Colonic mucosa (tissue), 4 donors: ENCODE measurements around the gene PDE10A. TPM values are rescaled to one million over a fixed set of nuclear protein-coding genes. Genes with fewer than 3 reads are reported as not detected.

ENCODE experiments used
- DNase-seq: peaks from one replicate; pipeline ENCODE4 v3.0.0-alpha.2; 2020
- H3K27ac ChIP-seq: fragments of 200-600 bp; one replicate; pipeline ENCODE4 v1.8.0; 2021
- H3K27me3 ChIP-seq: fragments of 200-600 bp; one replicate; pipeline ENCODE4 v1.8.0; 2021
- H3K36me3 ChIP-seq: fragments of 200-600 bp; one replicate; pipeline ENCODE4 v1.8.0; 2021
- H3K4me1 ChIP-seq: fragments of 200-600 bp; one replicate; pipeline ENCODE4 v1.8.0; 2021; ENCODE audit warnings: mild to moderate bottlenecking
- H3K4me3 ChIP-seq: fragments of 200-600 bp; one replicate; pipeline ENCODE4 v1.8.0; 2021
- H3K9ac ChIP-seq, 2 donors: one replicate each; pipeline ENCODE4 v1.7.0; 2013; ENCODE audit warnings: control low read depth in 2 of 2, low read depth in 2 of 2, low read length in 2 of 2
- H3K9me3 ChIP-seq: fragments of 200-600 bp; one replicate; pipeline ENCODE4 v1.8.0; 2021
- intact Hi-C: fragments of 100-400 bp; cut with DNase I; formaldehyde crosslinking; loops from one replicate; pipeline ENCODE4 v1.14.1; 2022
- total RNA-seq, 2 donors: library from RNA; stranded (reverse); fragmentation: NEBNext Ultra II Directional in 1 of 2; extraction: Animal tissue kit (Norgen Biotek cat#: 25700) in 1 of 2; gene quantifications; one replicate each; pipeline ENCODE4 v1.2.1, GENCODE V29; 2021
- TF ChIP-seq, protein P1 (sequence below): fragments of 200-600 bp; IDR thresholded peaks from one replicate; pipeline ENCODE4 v1.8.0; 2022; ENCODE audit warnings: antibody characterized with exemption, mild to moderate bottlenecking
- donor health status: healthy.
- donor health status: DM: no; HTN: no; CAD: no.
- donor health status: DM: no; HTN: no; CAD: no.

PDE10A gene
- total RNA-seq, 2 donors from 2014 or later: 0.37 to 3.4 TPM

DNA sequence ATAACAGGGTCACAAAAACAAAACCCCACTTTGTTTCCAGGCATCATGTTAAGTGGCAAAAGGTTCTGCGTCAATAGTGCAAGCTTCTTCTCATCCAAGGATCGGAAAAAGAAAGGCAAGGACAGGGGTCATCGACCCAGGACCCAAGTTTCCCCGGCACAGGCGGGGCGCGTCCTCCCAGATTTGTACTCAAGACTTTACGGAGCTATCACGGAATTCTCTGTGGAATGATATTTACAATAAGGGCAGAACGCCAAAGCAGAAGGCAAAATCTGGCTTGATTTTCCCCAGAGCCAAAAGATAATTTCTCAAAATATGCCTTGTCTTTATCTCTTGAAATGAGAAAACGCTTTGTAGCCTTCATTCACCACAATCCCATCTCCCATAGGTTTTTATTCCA, 25.5 kb downstream of the PDE10A start:
- intact Hi-C loops: no loop called here
- no peaks in the 10 kb centered on the region for H3K9me3 ChIP-seq
- no peaks in the 10 kb centered on the region for H3K4me1 ChIP-seq
- no peak overlapping the region for H3K4me3 ChIP-seq
- H3K9ac ChIP-seq: no peak overlapping the region
- no peak for DNase-seq
- H3K27ac ChIP-seq: no peak overlapping the region
- TF ChIP-seq, protein P1, sequence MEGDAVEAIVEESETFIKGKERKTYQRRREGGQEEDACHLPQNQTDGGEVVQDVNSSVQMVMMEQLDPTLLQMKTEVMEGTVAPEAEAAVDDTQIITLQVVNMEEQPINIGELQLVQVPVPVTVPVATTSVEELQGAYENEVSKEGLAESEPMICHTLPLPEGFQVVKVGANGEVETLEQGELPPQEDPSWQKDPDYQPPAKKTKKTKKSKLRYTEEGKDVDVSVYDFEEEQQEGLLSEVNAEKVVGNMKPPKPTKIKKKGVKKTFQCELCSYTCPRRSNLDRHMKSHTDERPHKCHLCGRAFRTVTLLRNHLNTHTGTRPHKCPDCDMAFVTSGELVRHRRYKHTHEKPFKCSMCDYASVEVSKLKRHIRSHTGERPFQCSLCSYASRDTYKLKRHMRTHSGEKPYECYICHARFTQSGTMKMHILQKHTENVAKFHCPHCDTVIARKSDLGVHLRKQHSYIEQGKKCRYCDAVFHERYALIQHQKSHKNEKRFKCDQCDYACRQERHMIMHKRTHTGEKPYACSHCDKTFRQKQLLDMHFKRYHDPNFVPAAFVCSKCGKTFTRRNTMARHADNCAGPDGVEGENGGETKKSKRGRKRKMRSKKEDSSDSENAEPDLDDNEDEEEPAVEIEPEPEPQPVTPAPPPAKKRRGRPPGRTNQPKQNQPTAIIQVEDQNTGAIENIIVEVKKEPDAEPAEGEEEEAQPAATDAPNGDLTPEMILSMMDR: no peak
- H3K36me3 ChIP-seq: no peaks in the 10 kb centered on the region
- H3K27me3 ChIP-seq: no peaks in the 10 kb centered on the region

DNA sequence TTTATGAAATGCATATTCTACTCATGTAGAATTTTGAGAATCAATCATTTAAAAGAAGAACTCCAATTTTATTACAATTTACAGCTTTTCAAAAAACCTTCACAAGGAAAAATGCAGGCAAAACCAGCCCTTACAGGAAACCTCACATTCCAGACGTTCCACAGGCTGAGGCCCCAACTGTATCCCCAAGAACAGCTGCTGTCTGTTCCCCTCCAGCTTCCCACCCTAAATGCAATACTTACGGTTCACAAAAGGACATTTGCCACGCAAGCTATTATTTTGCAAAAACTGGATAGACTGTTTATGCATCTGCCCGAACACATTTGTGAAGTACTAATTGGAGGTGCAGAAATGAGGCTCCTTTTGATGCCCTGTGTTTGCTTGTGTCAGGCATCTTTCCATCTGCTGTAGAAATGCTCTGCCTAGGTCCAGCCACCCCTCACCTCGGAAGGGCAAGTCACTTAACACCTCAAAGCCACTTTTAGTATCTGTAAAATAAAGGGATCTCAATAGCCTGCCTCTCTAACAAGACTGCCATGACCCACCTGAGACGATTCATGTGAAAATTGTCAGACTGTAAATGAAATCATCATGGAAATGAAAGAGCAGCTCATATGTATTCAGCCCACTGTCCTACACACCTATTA, 26.5 kb downstream of the PDE10A start:
- intact Hi-C loops: no loop called here
- DNase-seq: no peak

DNA sequence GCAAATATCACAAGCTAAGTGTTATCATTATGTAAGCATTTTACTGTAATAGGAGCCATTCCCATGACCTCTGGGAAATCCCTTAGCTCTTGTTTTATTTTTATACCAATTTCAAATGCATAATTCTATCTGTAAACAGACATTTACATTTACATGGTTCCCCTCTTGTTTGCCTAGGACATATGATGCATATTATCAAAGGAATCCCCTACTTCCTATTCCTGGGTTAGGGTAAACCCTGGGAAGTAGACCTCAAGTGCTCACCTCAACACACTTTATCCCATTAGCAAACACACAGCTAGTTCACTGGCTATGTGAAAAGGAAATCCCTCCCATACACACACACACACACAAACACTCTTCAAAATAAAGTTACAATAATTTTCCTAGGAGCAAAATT, 27.1 kb downstream of the PDE10A start:
- H3K9me3 ChIP-seq: no peaks in the 10 kb centered on the region
- TF ChIP-seq, protein P1: no peak
- DNase-seq: no peak
- no peak overlapping the region for H3K9ac ChIP-seq
- no peaks in the 10 kb centered on the region for H3K27me3 ChIP-seq
- intact Hi-C loops: no loop called here
- no peaks in the 10 kb centered on the region for H3K4me1 ChIP-seq
- no peak overlapping the region for H3K27ac ChIP-seq
- no peaks in the 10 kb centered on the region for H3K36me3 ChIP-seq
- H3K4me3 ChIP-seq: no peak overlapping the region

More for the DNA sequence above, 26.5 kb downstream of the PDE10A start:
- Histone ChIP-seq H3K4me1 (no peaks in the 10 kb centered on the region), H3K36me3 (no peaks in the 10 kb centered on the region), H3K27me3 (no peaks in the 10 kb centered on the region), H3K9me3 (no peaks in the 10 kb centered on the region), H3K4me3 (no peak overlapping the region), H3K27ac (no peak overlapping the region), H3K9ac (no peak overlapping the region)
- TF ChIP-seq, protein P1: no peak

DNA sequence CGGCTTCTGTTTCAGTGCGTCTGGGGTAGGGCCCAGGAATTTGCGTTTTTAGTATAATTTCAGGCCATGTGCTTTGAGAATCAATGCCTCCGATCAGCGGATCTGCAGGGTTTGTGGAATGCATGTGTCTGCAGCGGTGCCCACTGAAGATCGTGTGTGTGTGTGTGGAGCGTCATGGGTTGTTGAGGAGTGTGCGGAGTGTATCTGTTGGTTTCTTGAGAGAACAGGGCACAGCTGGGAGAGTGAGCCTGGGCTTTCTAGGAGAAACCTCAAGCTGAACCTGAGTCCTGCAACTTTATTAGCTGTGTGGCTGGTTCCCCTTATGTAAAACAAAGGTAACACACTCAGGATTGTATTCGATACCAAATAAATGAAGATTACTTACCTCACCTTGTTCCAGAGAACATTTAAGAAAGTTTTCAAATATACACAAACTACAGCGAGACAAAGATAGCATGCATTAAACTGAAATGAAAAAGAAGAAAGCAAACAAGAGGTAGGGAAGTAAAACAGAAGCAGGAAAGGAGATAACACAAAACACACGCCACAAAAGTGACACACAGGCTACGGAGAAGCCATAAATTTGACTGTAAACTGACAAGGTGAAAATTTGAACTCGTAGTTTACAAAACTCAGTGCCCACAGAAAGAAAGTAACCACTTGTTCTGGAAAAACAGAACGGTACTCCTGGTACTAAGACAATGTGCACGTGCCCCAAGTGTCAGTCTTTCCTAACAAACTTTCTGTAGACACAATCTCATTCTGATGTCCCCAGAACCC, 28.8 kb downstream of the PDE10A start:
- intact Hi-C loops: no loop called here
- TF ChIP-seq, protein P1: no peak
- H3K9ac ChIP-seq: no peak overlapping the region
- no peak overlapping the region for H3K27ac ChIP-seq
- no peaks in the 10 kb centered on the region for H3K9me3 ChIP-seq
- H3K4me1 ChIP-seq: no peaks in the 10 kb centered on the region
- DNase-seq: no peak
- H3K36me3 ChIP-seq: no peaks in the 10 kb centered on the region
- no peaks in the 10 kb centered on the region for H3K27me3 ChIP-seq
- no peak overlapping the region for H3K4me3 ChIP-seq

DNA sequence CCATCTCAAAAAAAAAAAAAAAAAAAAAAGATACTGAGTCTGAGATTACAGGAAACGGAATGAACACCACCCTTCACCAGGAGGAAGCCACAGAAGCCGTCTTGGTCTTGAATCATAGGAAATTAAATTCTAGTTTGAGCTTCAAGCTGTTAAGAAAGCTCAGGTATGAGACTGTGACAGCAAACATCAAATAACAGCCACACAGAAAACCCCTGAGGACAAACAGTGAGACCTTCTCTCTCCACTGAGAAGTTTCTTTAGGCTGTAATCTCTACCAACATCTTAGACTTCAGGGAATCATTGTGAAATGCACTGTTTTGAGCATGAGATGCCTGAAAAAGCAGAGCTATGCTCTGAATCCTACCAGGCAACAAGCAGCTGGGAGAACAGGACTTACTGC, 30.8 kb downstream of the PDE10A start:
- no peaks in the 10 kb centered on the region for H3K4me1 ChIP-seq
- no peak overlapping the region for H3K27ac ChIP-seq
- no peaks in the 10 kb centered on the region for H3K36me3 ChIP-seq
- no peaks in the 10 kb centered on the region for H3K9me3 ChIP-seq
- TF ChIP-seq, protein P1: no peak
- no peak overlapping the region for H3K4me3 ChIP-seq
- H3K27me3 ChIP-seq: no peaks in the 10 kb centered on the region
- no peak overlapping the region for H3K9ac ChIP-seq
- intact Hi-C loops: no loop called here
- DNase-seq: no peak
